H1 (cell line): ENCODE measurements around the gene PARD3. TPM values are rescaled to one million over a fixed set of nuclear protein-coding genes. Genes with fewer than 3 reads are reported as not detected.

Experiments
- CTCF ChIA-PET: fragments of 300-600 bp; sonication (Branson Sonifier 250); formaldehyde crosslinking; loops from one replicate; lab custom pipeline; 2021; ENCODE audit not compliant: partially characterized antibody; lab: Charles Lee
- POLR2A ChIA-PET: fragments of 300-600 bp; sonication (Branson Sonifier 250); formaldehyde crosslinking; loops from one replicate; lab custom pipeline; 2021; ENCODE audit warnings: inconsistent platforms; ENCODE audit not compliant: partially characterized antibody; lab: Charles Lee
- DNase-seq, 2 experiments: peaks; one replicate each; pipeline versions ENCODE4 v3.0.0 to v3.0.0-alpha.2; 2010 to 2022; ENCODE audit warnings: low spot score in 2 of 2, low read depth in 1 of 2, mixed read lengths in 1 of 2
- FAIRE-seq: peaks from 2 replicates; lab custom pipeline; 2011; peaks lifted over from hg19 to GRCh38; lab: Jason Lieb, UNC
- H2AFZ ChIP-seq: 2 replicates; pipeline ENCODE4 v1.8.1; 2012; ENCODE audit warnings: low read length, inconsistent platforms
- H2AK5ac ChIP-seq: 2 replicates; pipeline ENCODE4 v1.6.1; 2013; ENCODE audit warnings: low read depth, low read length
- H2BK120ac ChIP-seq: replicated peaks from 2 replicates; pipeline ENCODE3; 2013; ENCODE audit warnings: low read depth, low read length, inconsistent platforms
- H2BK12ac ChIP-seq: 2 replicates; pipeline ENCODE4 v1.6.1; 2013; ENCODE audit warnings: low read depth, low read length
- H2BK15ac ChIP-seq: 2 replicates; pipeline ENCODE4 v1.6.1; 2013; ENCODE audit warnings: low read length
- H2BK20ac ChIP-seq: 2 replicates; pipeline ENCODE4 v1.6.1; 2013; ENCODE audit warnings: low read length
- H2BK5ac ChIP-seq: 2 replicates; pipeline ENCODE4 v1.6.1; 2013; ENCODE audit warnings: low read depth, low read length
- H3K14ac ChIP-seq: 2 replicates; pipeline ENCODE4 v1.6.1; 2013; ENCODE audit warnings: inconsistent platforms; ENCODE audit not compliant: insufficient read length
- H3K18ac ChIP-seq: 2 replicates; pipeline ENCODE4 v1.6.1; 2013; ENCODE audit warnings: low read length; ENCODE audit errors: extremely low read depth
- H3K23ac ChIP-seq: 2 replicates; pipeline ENCODE4 v1.6.1; 2013; ENCODE audit warnings: inconsistent platforms; ENCODE audit not compliant: insufficient read length
- H3K23me2 ChIP-seq: 2 replicates; pipeline ENCODE4 v1.6.1; 2013; ENCODE audit warnings: low read depth, low read length
- H3K27ac ChIP-seq: 2 replicates; pipeline ENCODE4 v1.6.1; 2011; ENCODE audit warnings: low read depth, low read length, inconsistent platforms
- H3K27me3 ChIP-seq, 4 experiments: replicated peaks in 1 of 4; 1 replicate in 1 of 4; 2 replicates in 3 of 4; pipeline versions ENCODE4 v1.6.1 to v1.8.1; 2011 to 2013; ENCODE audit warnings: low read length in 3 of 4, mild to moderate bottlenecking in 3 of 4, inconsistent platforms in 2 of 4, mixed read lengths in 2 of 4, moderate library complexity in 1 of 4; ENCODE audit not compliant: control insufficient read depth in 3 of 4, insufficient read depth in 3 of 4; ENCODE audit errors: extremely low read depth in 1 of 4
- H3K36me3 ChIP-seq, 4 experiments: 2 replicates each; pipeline versions ENCODE4 v1.6.1 to v1.8.1; 2011 to 2013; ENCODE audit warnings: mild to moderate bottlenecking in 4 of 4, low read length in 3 of 4, moderate library complexity in 2 of 4, control low read depth in 1 of 4, inconsistent platforms in 1 of 4; ENCODE audit not compliant: insufficient read depth in 4 of 4, control insufficient read depth in 2 of 4
- H3K4ac ChIP-seq: replicated peaks from 2 replicates; pipeline ENCODE3; 2013; ENCODE audit warnings: low read length, low read depth, mixed read lengths, inconsistent platforms; ENCODE audit not compliant: insufficient read length
- H3K4me1 ChIP-seq, 4 experiments: replicated peaks in 1 of 4; 1 replicate in 1 of 4; 2 replicates in 3 of 4; pipeline versions ENCODE4 v1.6.1 to v1.8.1; 2011 to 2013; ENCODE audit warnings: low read length in 3 of 4, inconsistent platforms in 2 of 4, mixed read lengths in 1 of 4; ENCODE audit not compliant: insufficient read depth in 4 of 4, control insufficient read depth in 3 of 4
- H3K4me2 ChIP-seq, 2 experiments: 2 replicates each; pipeline versions ENCODE4 v1.6.1 to v1.8.1; 2011 to 2013; ENCODE audit warnings: low read depth in 2 of 2, low read length in 2 of 2, control low read depth in 1 of 2, inconsistent platforms in 1 of 2, mild to moderate bottlenecking in 1 of 2; ENCODE audit not compliant: insufficient read depth in 1 of 2
- H3K4me3 ChIP-seq, 4 experiments: fragments of 200-600, 300-600 bp in 1 of 4; sonication (generic), shearing (Covaris generic), sonication (Bioruptor Twin) in 1 of 4; 2 replicates each; pipeline versions ENCODE4 v1.5.1 to v1.8.1; 2011 to 2016; ENCODE audit warnings: low read length in 4 of 4, low read depth in 3 of 4, control low read depth in 2 of 4, inconsistent platforms in 2 of 4, mild to moderate bottlenecking in 2 of 4, mixed read lengths in 1 of 4, moderate library complexity in 1 of 4; ENCODE audit not compliant: insufficient read depth in 2 of 4; ENCODE audit errors: extremely low read depth in 1 of 4
- H3K56ac ChIP-seq: replicated peaks from 2 replicates; pipeline ENCODE3; 2013; ENCODE audit warnings: low read depth, mild to moderate bottlenecking, mixed read lengths, low read length, inconsistent platforms; ENCODE audit not compliant: insufficient read length
- H3K79me1 ChIP-seq: 2 replicates; pipeline ENCODE4 v1.6.1; 2013; ENCODE audit warnings: low read depth, low read length, control low read depth
- H3K79me2 ChIP-seq, 2 experiments: 2 replicates each; pipeline versions ENCODE4 v1.6.1 to v1.8.1; 2012 to 2013; ENCODE audit warnings: low read length in 2 of 2, mild to moderate bottlenecking in 2 of 2, inconsistent platforms in 1 of 2; ENCODE audit not compliant: insufficient read depth in 2 of 2, control insufficient read depth in 1 of 2
- H3K9ac ChIP-seq, 4 experiments: replicated peaks in 1 of 4; 1 replicate in 1 of 4; 2 replicates in 3 of 4; pipeline versions ENCODE4 v1.6.1 to v1.8.1; 2011 to 2013; ENCODE audit warnings: low read depth in 3 of 4, low read length in 3 of 4, control low read depth in 2 of 4, mild to moderate bottlenecking in 2 of 4, moderate library complexity in 2 of 4, inconsistent platforms in 1 of 4; ENCODE audit errors: extremely low read depth in 1 of 4
- H3K9me3 ChIP-seq, 2 experiments: 2 replicates each; pipeline versions ENCODE4 v1.6.1 to v1.8.1; 2012 to 2013; ENCODE audit warnings: mild to moderate bottlenecking in 2 of 2, moderate library complexity in 2 of 2, control low read depth in 1 of 2, inconsistent platforms in 1 of 2, low read depth in 1 of 2, low read length in 1 of 2, mixed read lengths in 1 of 2; ENCODE audit not compliant: insufficient read depth in 2 of 2
- H4K20me1 ChIP-seq, 2 experiments: replicated peaks in 1 of 2; 2 replicates each; pipeline versions ENCODE3 to v1.8.1; 2011 to 2013; ENCODE audit warnings: inconsistent platforms in 2 of 2, low read length in 2 of 2, mild to moderate bottlenecking in 1 of 2; ENCODE audit not compliant: insufficient read depth in 2 of 2, control insufficient read depth in 1 of 2
- H4K5ac ChIP-seq: 2 replicates; pipeline ENCODE4 v1.6.1; 2013; ENCODE audit warnings: low read length, low read depth, mixed read lengths, inconsistent platforms; ENCODE audit not compliant: insufficient read length
- H4K8ac ChIP-seq: 2 replicates; pipeline ENCODE4 v1.8.0; 2013; ENCODE audit warnings: mild to moderate bottlenecking, moderate library complexity, low read length, inconsistent platforms; ENCODE audit not compliant: insufficient read depth; ENCODE audit errors: extremely low read depth
- H4K91ac ChIP-seq: replicated peaks from 2 replicates; pipeline ENCODE3; 2013; ENCODE audit warnings: low read length, mixed read lengths, inconsistent platforms; ENCODE audit not compliant: insufficient read length
- ASH2L ChIP-seq: fragments of 200-600, 300-600 bp; sonication (generic); IDR thresholded peaks from one replicate; pipeline ENCODE4 v1.7.1; 2017; ENCODE audit warnings: low read length
- FOSL1 ChIP-seq: IDR thresholded peaks from 2 replicates; pipeline ENCODE4 v1.6.1; 2011; ENCODE audit warnings: mild to moderate bottlenecking, low read depth, low read length, moderate library complexity; ENCODE audit not compliant: insufficient read depth
- GABPA ChIP-seq: IDR thresholded peaks from 2 replicates; pipeline ENCODE4 v1.6.1; 2011; ENCODE audit warnings: mild to moderate bottlenecking, low read length, moderate library complexity, borderline replicate concordance; ENCODE audit not compliant: insufficient read depth
- HDAC2 ChIP-seq, 2 experiments: fragments of 300-600 bp in 1 of 2; sonication (generic) in 1 of 2; IDR thresholded peaks; 2 replicates each; pipeline ENCODE4 v1.6.1; 2011 to 2012; ENCODE audit warnings: low read depth in 2 of 2, low read length in 2 of 2, mild to moderate bottlenecking in 2 of 2, moderate library complexity in 2 of 2, borderline replicate concordance in 1 of 2, inconsistent platforms in 1 of 2
- KDM4A ChIP-seq: IDR thresholded peaks from one replicate; pipeline ENCODE4 v1.7.1; 2012; ENCODE audit warnings: low read depth, mild to moderate bottlenecking, moderate library complexity, low read length, inconsistent platforms; ENCODE audit not compliant: severe bottlenecking
- KDM5A ChIP-seq: fragments of 200-600 bp; IDR thresholded peaks from 2 replicates; pipeline ENCODE4 v1.7.1; 2012; ENCODE audit warnings: mild to moderate bottlenecking, low read length, inconsistent platforms, mixed read lengths
- MAFK ChIP-seq: IDR thresholded peaks from 2 replicates; pipeline ENCODE4 v1.6.1; 2012; ENCODE audit warnings: low read depth, mild to moderate bottlenecking, improper control_type of control experiment, low read length
- SIN3A ChIP-seq, 2 experiments: IDR thresholded peaks in 1 of 2; conservative IDR thresholded peaks in 1 of 2; 2 replicates each; pipeline ENCODE4 v1.6.1; 2011 to 2012; ENCODE audit warnings: low read length in 2 of 2, improper control_type of control experiment in 1 of 2, low read depth in 1 of 2, mild to moderate bottlenecking in 1 of 2
- SP1 ChIP-seq: IDR thresholded peaks from 2 replicates; pipeline ENCODE4 v1.6.1; 2011; ENCODE audit warnings: low read depth, low read length
- TEAD4 ChIP-seq: IDR thresholded peaks from 2 replicates; pipeline ENCODE4 v1.6.1; 2012; ENCODE audit warnings: low read depth, low read length, inconsistent platforms, mixed read lengths
- WGBS, 2 experiments: shearing (Covaris generic) in 1 of 2; methylation state at CpG; one replicate each; pipeline versions ENCODE4 v1.1.6 to v1.1.7; 2013 to 2015; ENCODE audit warnings: low lambda C conversion rate in 2 of 2, mixed read lengths in 2 of 2, inconsistent platforms in 1 of 2, low coverage in 1 of 2, missing lambda C conversion rate in 1 of 2; ENCODE audit not compliant: insufficient replicate concordance in 2 of 2, insufficient coverage in 1 of 2, insufficient read length in 1 of 2; ENCODE audit errors: extremely low coverage in 1 of 2, missing lambda C conversion rate in 1 of 2; 5-methylcytosine and 5-hydroxymethylcytosine counted together
- polyA plus RNA-seq, 7 experiments: library from polyadenylated mRNA; depleted of rRNA in 3 of 7; stranded (reverse) in 5 of 7; unstranded in 2 of 7; fragments of >200 nt in 5 of 7; fragments of 200-250 nt in 2 of 7; gene quantifications; 1 replicate in 5 of 7; 2 replicates in 1 of 7; 4 replicates in 1 of 7; pipeline versions ENCODE4 v1.2.1 to v1.2.3, GENCODE V29; 2011 to 2013; ENCODE audit warnings: missing spikeins in 2 of 7, mixed read lengths in 2 of 7
- total RNA-seq: library from RNA; stranded (reverse); fragmentation: NEBNext Ultra II Directional; extraction: Animal tissue kit (Norgen Biotek cat#: 25700); gene quantifications from 2 replicates; pipeline ENCODE4 v1.2.1, GENCODE V29; 2021
- TF ChIP-seq, protein P1 (sequence below), 3 experiments: IDR thresholded peaks; 1 replicate in 2 of 3; 2 replicates in 1 of 3; pipeline versions ENCODE4 v1.5.1 to v1.6.1; 2011; ENCODE audit warnings: low read length in 3 of 3, mild to moderate bottlenecking in 3 of 3, inconsistent platforms in 2 of 3, low read depth in 1 of 3, moderate library complexity in 1 of 3; ENCODE audit not compliant: insufficient read depth in 1 of 3; ENCODE audit errors: control extremely low read depth in 1 of 3

PARD3 gene
- total and polyA plus RNA-seq, 2 of the 8 experiments (the other 6 are each of a cell fraction or from before 2014, with no cell fraction given): 19.7 to 49.1 TPM

DNA sequence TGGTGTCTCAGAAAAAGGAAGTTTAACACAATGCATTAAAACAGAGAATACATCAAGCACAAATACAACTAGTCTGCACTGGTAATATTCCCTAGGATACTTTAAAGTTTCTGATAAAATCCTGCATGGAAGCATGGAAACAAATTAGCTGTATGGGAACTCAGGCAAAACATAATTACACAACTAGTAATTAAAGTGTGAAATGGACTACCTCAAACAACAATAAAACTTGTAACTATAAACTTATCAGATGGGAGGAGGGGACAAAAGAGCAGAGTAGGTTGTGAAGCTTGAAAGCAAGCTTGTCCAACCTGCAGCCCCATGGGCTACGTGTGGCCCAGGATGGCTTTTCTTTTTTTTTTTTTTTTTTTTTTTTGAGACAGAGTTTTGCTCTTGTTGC lies 98.9 kb downstream of the PARD3 start:
- H3K23me2 ChIP-seq: no peaks in the 10 kb centered on the region
- FAIRE-seq (no peak), DNase-seq (no peak)
- no peak overlapping the region for H3K14ac ChIP-seq
- H4K5ac ChIP-seq: no peak overlapping the region
- peaks cover 1 to 78% of the 10 kb centered on the region in 2 experiments; a peak in 2 of 4 replicates for H3K79me2 ChIP-seq
- POLR2A ChIA-PET: no interaction called here
- WGBS, 2 experiments: no CpG with 5 or more reads among the region's 1 CpG
- H3K56ac ChIP-seq: no peak overlapping the region
- peaks cover 9% of the 10 kb centered on the region for H3K79me1 ChIP-seq
- no peak overlapping the region for H2BK15ac ChIP-seq
- H2BK12ac ChIP-seq: no peak overlapping the region
- CTCF ChIA-PET: interaction anchor here (1.0 kb wide), 2 partner anchors 17 to 118 kb away, joined by 3 read pairs; no protein-coding TSS in a partner anchor
- no peak overlapping the region for H3K4me2 ChIP-seq
- H3K36me3 ChIP-seq: no peaks in the 10 kb centered on the region
- no peak overlapping the region for H4K8ac ChIP-seq
- no peaks in the 10 kb centered on the region for H3K27me3 ChIP-seq
- no peak overlapping the region for H2BK20ac ChIP-seq
- no peak overlapping the region for H3K4ac ChIP-seq
- no peak overlapping the region for H3K4me3 ChIP-seq
- H4K20me1 ChIP-seq: no peaks in the 10 kb centered on the region
- no peak overlapping the region for H3K18ac ChIP-seq
- no peak overlapping the region for H2BK120ac ChIP-seq
- peaks cover 0 to 5% (median 2%) of the 10 kb centered on the region in 4 experiments; a peak in 2 of 7 replicates for H3K4me1 ChIP-seq
- H4K91ac ChIP-seq: no peak overlapping the region
- H3K27ac ChIP-seq: no peak overlapping the region
- H3K9me3 ChIP-seq: no peaks in the 10 kb centered on the region
- H3K23ac ChIP-seq: no peak overlapping the region
- H2AFZ ChIP-seq: no peak overlapping the region
- H2BK5ac ChIP-seq: no peak overlapping the region
- H2AK5ac ChIP-seq: no peak overlapping the region
- no peak overlapping the region for H3K9ac ChIP-seq
- no peak for TF ChIP-seq TEAD4
- TF ChIP-seq GABPA: no peak
- no peak for TF ChIP-seq FOSL1
- no peak for TF ChIP-seq HDAC2 (IDR thresholded peaks at IDR 0.05; ENCODE audit: borderline replicate concordance in 1 of 2, low read depth in 2 of 2, low read length in 2 of 2)
- TF ChIP-seq, protein P1, sequence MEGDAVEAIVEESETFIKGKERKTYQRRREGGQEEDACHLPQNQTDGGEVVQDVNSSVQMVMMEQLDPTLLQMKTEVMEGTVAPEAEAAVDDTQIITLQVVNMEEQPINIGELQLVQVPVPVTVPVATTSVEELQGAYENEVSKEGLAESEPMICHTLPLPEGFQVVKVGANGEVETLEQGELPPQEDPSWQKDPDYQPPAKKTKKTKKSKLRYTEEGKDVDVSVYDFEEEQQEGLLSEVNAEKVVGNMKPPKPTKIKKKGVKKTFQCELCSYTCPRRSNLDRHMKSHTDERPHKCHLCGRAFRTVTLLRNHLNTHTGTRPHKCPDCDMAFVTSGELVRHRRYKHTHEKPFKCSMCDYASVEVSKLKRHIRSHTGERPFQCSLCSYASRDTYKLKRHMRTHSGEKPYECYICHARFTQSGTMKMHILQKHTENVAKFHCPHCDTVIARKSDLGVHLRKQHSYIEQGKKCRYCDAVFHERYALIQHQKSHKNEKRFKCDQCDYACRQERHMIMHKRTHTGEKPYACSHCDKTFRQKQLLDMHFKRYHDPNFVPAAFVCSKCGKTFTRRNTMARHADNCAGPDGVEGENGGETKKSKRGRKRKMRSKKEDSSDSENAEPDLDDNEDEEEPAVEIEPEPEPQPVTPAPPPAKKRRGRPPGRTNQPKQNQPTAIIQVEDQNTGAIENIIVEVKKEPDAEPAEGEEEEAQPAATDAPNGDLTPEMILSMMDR (IDR thresholded peaks at IDR 0.05; ENCODE audit: control extremely low read depth in 1 of 3, insufficient read depth in 1 of 3, low read depth in 1 of 3, low read length in 3 of 3): no peak
- no peak for TF ChIP-seq MAFK
- TF ChIP-seq SP1: no peak
- no peak for TF ChIP-seq KDM4A
- TF ChIP-seq SIN3A (conservative IDR thresholded peaks at IDR 0.05 in 1 of 2, IDR thresholded peaks at IDR 0.05 in 1 of 2; ENCODE audit: low read depth in 1 of 2, low read length in 2 of 2): no peak
- TF ChIP-seq ASH2L: no peak
- no peak for TF ChIP-seq KDM5A
